Astrocyte of the cerebellum (primary cell): ENCODE data around the gene RBM19.

Source experiments
- DNase-seq: peaks from one replicate; pipeline ENCODE4 v3.0.0-alpha.2; 2011; ENCODE audit warnings: low read depth
- H3K4me3 ChIP-seq: 2 replicates; pipeline ENCODE4 v1.5.1; 2011; ENCODE audit warnings: mild to moderate bottlenecking, low read depth, low read length, moderate library complexity
- CTCF ChIP-seq: IDR thresholded peaks from 2 replicates; pipeline ENCODE4 v1.5.1; 2012; ENCODE audit warnings: low read length, low read depth, moderate library complexity, mild to moderate bottlenecking; ENCODE audit errors: missing control alignments
- in situ Hi-C: cut with HindIII; loops from 2 replicates; pipeline ENCODE4 v1.10.0; 2017; ENCODE audit warnings: low sequenced_read_pairs

RBM19 gene

GRCh38 chr12:113914806-113915205 is 51.3 kb downstream of the RBM19 start:
- no peak overlapping the region for H3K4me3 ChIP-seq
- no peak for TF ChIP-seq CTCF
- in situ Hi-C loops: no loop called here
- DNase-seq: no peak

GRCh38 chr12:113914176-113914575 is 51.9 kb downstream of the RBM19 start:
- TF ChIP-seq CTCF: no peak
- no peak for DNase-seq
- H3K4me3 ChIP-seq: no peak overlapping the region
- in situ Hi-C loops: no loop called here

- H3K4me3 ChIP-seq: no peak overlapping the region
- in situ Hi-C loops: no loop called here
- DNase-seq: peak; percentile 59
- peak; percentile 98 for TF ChIP-seq CTCF
Measured at GRCh38 chr12:113912760-113913329, 53.3 kb downstream of the RBM19 start.

GRCh38 chr12:113911971-113912759 is 54.0 kb downstream of the RBM19 start:
- in situ Hi-C loops: no loop called here

GRCh38 chr12:113910751-113911272 is 55.3 kb downstream of the RBM19 start:
- in situ Hi-C loops: no loop called here
- no peak for DNase-seq
- TF ChIP-seq CTCF: no peak
- no peak overlapping the region for H3K4me3 ChIP-seq

More at GRCh38 chr12:113911971-113912759, 54.0 kb downstream of the RBM19 start:
- DNase-seq: no peak
- H3K4me3 ChIP-seq: no peak overlapping the region
- no peak for TF ChIP-seq CTCF

- no peak for TF ChIP-seq CTCF
- DNase-seq: no peak
- no peak overlapping the region for H3K4me3 ChIP-seq
- in situ Hi-C loops: no loop called here
Measured at GRCh38 chr12:113909776-113910420, 56.2 kb downstream of the RBM19 start.
